Measurements from ENCODE around the gene TTBK2. TPM values are rescaled to one million over a fixed set of nuclear protein-coding genes. Genes with fewer than 3 reads are reported as not detected.
"Not testable (repeated sequence)": the region's sequence is repeated elsewhere in the genome, so short reads cannot be mapped to it uniquely, and the experiment has no call there.

The TTBK2 gene
- total RNA-seq, 1 donor from 2014 or later: 11.4 TPM

DNA sequence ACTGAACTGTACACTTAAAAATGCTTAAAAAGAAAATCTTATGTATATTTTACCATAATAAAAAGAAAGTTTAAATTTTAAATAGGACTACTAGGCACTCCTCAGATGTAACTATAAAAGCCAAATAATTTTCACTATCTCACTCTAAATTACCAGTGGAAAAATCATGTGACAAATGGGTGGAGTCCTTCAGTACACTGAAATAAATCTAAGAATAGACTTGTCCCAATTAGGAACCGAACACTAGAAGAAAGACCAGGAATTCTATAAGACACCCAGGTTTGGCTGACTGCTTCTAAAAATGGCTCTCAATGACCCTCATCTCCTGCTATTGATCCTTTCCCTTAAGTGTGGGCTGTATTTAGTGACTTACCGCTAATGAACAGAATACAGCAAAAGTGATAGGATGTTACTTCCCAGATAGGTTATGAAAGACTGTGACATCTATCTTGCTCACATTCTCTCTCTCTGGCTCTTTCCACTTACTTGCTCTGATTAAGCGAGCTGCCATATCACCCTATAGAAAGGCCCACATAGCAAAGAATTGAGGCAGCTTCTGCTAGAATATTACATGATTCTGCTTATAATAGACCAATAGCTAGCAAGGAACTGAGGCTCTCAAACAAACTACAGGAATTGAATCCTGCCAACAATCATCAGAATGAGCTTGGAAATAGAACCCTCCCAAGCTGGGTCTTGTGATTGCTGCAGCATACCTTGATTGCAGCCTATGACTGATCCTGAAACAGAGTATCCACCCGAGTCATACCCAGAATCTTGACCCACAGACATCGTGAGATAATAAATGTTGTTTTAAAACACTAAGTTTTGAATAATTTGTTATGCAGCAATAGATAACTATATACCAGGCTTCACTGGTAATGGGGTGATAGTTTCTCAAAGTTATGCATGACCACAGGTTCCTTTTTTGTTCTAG, 16.9 kb downstream of the TTBK2 start:
- DNase-seq: no peak

GRCh38 chr15:42893911-42894310, 26.7 kb downstream of the TTBK2 start:
- not testable (repeated sequence) for DNase-seq

GRCh38 chr15:42891569-42891968, 29.0 kb downstream of the TTBK2 start:
- no peak for DNase-seq

GRCh38 chr15:42890161-42890913, 30.2 kb downstream of the TTBK2 start:
- DNase-seq: peak; percentile 1

DNA sequence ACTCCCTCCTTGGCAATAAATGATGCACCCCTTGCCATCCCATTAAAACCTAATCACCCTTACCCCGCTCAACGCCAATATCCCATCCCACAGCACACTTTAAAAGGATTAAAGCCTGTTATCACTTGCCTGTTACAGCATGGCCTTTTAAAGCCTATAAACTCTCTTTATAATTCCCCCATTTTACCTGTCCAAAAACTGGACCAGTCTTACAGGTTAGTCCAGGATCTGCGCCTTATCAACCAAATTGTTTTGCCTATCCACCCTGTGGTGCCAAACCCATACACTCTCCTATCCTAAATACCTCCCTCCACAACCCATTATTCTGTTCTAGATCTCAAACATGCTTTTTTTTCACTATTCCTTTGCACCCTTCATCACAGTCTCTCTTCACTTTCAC, 33.2 kb downstream of the TTBK2 start:
- not testable (repeated sequence) for DNase-seq

DNA sequence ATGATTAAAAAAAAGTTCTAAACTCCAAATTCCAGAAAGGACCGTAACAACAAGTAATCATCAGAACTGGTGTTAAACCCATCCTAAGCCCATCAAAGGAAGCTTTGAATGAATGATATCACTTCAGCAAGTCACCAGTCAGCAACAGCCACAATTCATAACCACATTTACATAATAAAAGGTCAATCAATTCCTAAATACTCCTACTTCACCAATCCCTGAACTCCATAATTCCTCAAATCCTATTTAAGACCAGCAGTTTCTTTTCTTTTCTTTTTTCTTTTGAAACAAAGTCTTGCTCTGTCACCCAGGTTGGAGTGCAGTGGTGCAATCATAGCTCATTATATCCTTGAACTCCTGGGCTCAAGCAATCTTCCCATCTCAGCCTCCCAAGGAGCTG, 40.5 kb downstream of the TTBK2 start:
- no peak for DNase-seq

DNA sequence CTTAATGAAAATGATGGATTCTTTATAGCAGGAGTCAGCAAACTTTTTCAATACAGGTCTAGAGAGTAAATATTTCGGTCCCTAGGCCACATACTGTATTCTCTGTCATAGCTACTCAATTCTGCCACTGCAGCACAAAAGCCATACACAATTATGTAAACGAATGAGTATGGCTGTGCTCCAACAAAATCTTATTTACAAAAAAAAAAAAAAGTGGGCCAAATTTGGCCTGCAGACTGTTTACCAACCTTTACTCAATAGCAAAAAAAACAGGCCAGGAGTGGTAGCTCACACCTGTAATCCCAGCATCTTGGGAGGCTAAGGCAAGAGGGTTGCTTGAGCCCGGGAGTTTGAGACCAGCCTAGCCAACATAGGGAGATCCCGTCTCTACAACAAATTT, 41.1 kb downstream of the TTBK2 start:
- no peak for DNase-seq

DNA sequence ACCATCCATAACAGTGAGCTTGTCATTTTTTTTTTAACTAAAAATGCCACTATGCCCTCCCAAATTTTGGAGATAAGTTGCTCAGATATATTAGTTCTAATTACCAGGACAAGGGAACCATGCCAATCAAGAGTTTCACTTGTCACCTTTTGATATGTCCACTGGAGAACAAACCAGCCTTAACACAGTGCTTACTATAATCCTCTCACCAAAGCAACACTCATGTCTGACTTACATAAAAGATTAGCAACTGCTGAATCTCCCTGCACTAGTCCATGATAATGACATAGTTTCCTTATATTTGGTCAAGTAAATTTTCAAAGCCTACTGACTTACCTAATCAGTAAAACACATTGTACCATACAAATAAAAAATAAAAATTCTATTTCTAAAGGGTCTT, 44.4 kb downstream of the TTBK2 start:
- DNase-seq: no peak

GRCh38 chr15:42868683-42869082, 51.9 kb downstream of the TTBK2 start:
- no peak for DNase-seq

DNA sequence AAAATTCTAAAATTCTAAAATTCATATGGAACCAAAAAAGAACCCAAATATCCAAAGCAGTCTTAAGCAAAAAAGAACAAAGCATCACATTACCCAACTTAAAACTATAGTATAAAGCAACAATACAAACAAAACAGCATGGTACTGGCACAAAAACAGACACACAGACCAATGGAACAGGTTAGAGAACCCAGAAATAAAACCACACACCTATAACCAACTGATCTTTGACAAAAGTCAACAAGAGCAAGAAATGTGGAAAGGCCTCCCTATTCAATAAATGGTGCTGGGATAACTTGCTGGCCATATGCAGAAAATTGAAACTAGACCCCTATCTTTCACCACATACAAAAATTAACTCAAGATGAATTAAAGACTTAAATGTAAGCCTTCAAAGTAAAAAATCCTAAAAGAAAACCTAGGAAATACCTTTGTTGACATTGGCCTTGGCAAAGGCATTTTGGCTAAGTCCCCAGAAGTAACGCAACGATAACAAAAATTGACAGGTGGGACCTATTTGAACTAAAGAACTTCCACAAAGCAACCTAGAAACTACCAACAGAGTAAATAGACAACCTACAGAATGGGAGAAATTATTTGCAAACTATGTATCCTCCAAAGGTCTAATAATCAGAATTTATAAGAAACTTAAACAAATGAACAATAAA, 56.9 kb downstream of the TTBK2 start:
- DNase-seq: no peak

DNA sequence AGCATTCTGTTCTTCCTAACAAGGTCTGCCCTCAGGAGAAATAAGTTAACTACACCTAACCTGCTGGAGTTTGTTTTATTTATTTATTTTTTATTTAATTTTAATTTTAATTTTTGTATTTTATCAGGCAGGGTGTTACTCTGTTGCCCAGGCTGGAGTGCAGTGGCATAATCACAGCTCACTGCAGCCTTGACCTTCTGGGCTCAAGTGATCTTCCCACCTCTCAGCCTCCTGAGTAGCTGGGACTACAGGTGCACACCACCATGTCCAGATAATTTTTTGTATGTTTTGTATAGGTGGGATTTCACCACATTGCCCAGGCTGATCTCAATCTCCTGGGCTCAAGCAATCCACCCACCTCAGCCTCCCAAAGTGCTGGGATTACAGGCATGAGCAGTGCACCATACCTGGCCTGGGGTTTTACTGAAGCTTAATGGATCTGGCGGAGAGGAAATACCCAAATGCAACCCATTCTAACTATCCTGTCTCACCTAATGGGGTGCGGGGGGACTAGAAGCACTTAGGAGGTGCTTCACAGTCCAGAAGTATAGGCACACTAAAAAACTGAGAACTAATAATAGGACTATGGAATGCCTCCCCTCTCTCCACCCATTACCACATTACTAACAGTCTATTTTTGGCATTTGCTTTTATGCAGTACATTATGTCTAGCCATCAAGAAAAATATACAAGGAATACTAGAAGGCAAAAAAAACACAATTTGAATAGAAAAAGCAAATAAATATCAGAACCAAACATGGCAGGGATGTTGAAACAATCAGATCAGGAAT, 61.4 kb downstream of the TTBK2 start:
- DNase-seq: no peak

DNA sequence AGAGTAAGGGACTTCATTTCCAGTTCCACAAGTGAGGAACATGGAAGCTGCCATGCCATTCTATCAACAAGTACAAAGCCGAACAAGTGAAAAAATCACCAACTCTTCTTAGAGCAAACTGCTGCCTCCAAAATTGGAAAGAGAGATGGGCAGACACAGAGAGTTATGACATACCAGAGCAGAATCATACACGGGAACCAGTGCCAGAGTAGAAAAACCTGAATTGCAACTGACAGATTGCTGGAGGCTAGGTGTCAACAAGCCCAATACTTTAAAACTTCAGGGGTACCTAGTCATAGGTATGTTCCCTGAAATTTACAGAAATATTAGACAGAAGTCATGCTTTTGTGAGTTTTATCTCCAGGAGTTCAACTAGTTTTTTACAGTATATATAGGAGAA, 62.0 kb downstream of the TTBK2 start:
- peak; percentile 3 for DNase-seq

- no peak for DNase-seq
These were observed 66.0 kb downstream of the TTBK2 start for GRCh38 chr15:42854576-42854975.

DNA sequence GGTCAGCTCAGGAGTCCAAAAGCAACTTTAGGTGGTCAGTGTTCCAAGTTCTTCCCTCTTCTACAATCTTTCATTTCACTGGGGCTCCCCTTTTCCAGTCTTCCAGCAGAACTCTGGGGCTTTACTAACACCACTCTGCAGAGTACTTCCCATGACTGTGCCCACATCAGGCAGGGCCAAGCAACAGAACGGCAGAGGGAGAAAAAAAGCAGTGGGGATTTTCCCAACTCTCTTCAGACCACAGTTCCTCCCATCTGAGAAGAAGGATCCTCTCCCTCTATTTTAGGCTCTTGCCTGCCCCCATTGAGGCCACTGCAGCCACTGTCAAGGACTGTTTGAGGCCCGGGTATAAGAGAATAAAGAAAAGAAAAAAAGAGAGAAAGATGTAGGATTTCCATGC, 70.7 kb downstream of the TTBK2 start:
- DNase-seq: no peak

DNA sequence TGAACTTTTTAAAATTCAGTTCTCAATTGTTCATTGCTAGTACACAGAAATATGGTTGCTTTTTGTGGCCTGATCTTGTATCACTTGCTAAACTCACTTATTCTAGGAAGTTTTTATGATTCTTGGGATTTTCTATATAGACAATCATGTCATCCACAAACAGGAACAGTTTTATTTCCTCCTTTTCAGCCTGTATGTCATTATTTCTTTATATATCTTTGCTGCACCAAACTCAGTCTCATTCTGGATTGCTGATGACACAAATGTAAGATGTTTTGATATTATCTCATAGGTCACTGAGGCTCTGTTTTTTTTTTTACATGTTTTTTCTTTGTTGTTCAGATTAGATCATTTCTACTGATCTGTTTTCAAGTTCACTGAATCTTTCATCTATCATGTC, 71.7 kb downstream of the TTBK2 start:
- DNase-seq: no peak

- DNase-seq: no peak
These were observed 73.9 kb downstream of the TTBK2 start for GRCh38 chr15:42846647-42847046.

- no peak for DNase-seq
These were observed 75.0 kb downstream of the TTBK2 start for GRCh38 chr15:42845581-42845980.

GRCh38 chr15:42843699-42844098, 76.9 kb downstream of the TTBK2 start:
- DNase-seq: no peak

- DNase-seq: no peak
These were observed 84.3 kb downstream of the TTBK2 start for GRCh38 chr15:42836251-42836650.

GRCh38 chr15:42832576-42832975, 88.0 kb downstream of the TTBK2 start:
- DNase-seq: no peak

GRCh38 chr15:42826251-42826890, 94.2 kb downstream of the TTBK2 start:
- no peak for DNase-seq

GRCh38 chr15:42825599-42825998, 95.0 kb downstream of the TTBK2 start:
- no peak for DNase-seq
